ENCODE data around the gene GPR63.

DNA sequence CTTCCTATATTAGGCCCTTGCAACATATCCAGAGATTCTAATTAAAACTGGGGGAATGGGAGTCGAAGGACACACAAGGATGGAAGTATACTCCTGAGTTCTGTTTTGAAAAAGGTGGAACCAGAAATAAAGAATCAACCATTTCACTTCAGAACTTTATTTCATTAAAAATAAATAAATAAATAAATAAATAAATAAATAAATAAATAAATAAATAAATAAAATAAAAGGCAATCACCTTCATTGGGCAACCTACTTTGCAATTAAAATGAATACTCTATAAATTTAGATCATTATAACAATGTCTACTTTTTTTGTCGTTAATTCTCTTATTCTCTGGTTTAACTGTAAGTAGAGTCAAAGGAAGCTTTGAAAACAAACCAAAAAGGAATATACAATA, 25.6 kb downstream of the GPR63 start:
- TF ChIP-seq, protein P1, sequence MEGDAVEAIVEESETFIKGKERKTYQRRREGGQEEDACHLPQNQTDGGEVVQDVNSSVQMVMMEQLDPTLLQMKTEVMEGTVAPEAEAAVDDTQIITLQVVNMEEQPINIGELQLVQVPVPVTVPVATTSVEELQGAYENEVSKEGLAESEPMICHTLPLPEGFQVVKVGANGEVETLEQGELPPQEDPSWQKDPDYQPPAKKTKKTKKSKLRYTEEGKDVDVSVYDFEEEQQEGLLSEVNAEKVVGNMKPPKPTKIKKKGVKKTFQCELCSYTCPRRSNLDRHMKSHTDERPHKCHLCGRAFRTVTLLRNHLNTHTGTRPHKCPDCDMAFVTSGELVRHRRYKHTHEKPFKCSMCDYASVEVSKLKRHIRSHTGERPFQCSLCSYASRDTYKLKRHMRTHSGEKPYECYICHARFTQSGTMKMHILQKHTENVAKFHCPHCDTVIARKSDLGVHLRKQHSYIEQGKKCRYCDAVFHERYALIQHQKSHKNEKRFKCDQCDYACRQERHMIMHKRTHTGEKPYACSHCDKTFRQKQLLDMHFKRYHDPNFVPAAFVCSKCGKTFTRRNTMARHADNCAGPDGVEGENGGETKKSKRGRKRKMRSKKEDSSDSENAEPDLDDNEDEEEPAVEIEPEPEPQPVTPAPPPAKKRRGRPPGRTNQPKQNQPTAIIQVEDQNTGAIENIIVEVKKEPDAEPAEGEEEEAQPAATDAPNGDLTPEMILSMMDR (IDR thresholded peaks at IDR 0.05; ENCODE audit: low read depth, low read length, missing input control) = no peak
- TF ChIP-seq, protein P2, sequence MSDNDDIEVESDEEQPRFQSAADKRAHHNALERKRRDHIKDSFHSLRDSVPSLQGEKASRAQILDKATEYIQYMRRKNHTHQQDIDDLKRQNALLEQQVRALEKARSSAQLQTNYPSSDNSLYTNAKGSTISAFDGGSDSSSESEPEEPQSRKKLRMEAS (IDR thresholded peaks at IDR 0.05) = no peak
- TF ChIP-seq TAF1 (conservative IDR thresholded peaks at IDR 0.05) = no peak
- TF ChIP-seq RXRA (IDR thresholded peaks at IDR 0.05) = no peak
- TF ChIP-seq GABPA (IDR thresholded peaks at IDR 0.05 in 1 of 2, conservative IDR thresholded peaks at IDR 0.05 in 1 of 2) = no peak
- TF ChIP-seq, protein P3, sequence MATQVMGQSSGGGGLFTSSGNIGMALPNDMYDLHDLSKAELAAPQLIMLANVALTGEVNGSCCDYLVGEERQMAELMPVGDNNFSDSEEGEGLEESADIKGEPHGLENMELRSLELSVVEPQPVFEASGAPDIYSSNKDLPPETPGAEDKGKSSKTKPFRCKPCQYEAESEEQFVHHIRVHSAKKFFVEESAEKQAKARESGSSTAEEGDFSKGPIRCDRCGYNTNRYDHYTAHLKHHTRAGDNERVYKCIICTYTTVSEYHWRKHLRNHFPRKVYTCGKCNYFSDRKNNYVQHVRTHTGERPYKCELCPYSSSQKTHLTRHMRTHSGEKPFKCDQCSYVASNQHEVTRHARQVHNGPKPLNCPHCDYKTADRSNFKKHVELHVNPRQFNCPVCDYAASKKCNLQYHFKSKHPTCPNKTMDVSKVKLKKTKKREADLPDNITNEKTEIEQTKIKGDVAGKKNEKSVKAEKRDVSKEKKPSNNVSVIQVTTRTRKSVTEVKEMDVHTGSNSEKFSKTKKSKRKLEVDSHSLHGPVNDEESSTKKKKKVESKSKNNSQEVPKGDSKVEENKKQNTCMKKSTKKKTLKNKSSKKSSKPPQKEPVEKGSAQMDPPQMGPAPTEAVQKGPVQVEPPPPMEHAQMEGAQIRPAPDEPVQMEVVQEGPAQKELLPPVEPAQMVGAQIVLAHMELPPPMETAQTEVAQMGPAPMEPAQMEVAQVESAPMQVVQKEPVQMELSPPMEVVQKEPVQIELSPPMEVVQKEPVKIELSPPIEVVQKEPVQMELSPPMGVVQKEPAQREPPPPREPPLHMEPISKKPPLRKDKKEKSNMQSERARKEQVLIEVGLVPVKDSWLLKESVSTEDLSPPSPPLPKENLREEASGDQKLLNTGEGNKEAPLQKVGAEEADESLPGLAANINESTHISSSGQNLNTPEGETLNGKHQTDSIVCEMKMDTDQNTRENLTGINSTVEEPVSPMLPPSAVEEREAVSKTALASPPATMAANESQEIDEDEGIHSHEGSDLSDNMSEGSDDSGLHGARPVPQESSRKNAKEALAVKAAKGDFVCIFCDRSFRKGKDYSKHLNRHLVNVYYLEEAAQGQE (IDR thresholded peaks at IDR 0.05) = no peak
- TF ChIP-seq, protein P4, sequence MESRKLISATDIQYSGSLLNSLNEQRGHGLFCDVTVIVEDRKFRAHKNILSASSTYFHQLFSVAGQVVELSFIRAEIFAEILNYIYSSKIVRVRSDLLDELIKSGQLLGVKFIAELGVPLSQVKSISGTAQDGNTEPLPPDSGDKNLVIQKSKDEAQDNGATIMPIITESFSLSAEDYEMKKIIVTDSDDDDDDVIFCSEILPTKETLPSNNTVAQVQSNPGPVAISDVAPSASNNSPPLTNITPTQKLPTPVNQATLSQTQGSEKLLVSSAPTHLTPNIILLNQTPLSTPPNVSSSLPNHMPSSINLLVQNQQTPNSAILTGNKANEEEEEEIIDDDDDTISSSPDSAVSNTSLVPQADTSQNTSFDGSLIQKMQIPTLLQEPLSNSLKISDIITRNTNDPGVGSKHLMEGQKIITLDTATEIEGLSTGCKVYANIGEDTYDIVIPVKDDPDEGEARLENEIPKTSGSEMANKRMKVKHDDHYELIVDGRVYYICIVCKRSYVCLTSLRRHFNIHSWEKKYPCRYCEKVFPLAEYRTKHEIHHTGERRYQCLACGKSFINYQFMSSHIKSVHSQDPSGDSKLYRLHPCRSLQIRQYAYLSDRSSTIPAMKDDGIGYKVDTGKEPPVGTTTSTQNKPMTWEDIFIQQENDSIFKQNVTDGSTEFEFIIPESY (IDR thresholded peaks at IDR 0.05) = no peak
- TF ChIP-seq HNF4A (conservative IDR thresholded peaks at IDR 0.05) = no peak
- TF ChIP-seq, protein P5, sequence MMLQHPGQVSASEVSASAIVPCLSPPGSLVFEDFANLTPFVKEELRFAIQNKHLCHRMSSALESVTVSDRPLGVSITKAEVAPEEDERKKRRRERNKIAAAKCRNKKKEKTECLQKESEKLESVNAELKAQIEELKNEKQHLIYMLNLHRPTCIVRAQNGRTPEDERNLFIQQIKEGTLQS (IDR thresholded peaks at IDR 0.05) = no peak
